ENCODE measurements around the gene KIFC3.

- TF ChIP-seq CTCF (IDR thresholded peaks at IDR 0.05) (no peak), POLR2A (IDR thresholded peaks at IDR 0.05) (no peak)
Measured at GRCh38 chr16:57825298-57826044, 23.2 kb upstream of the KIFC3 start.
